ENCODE measurements around the gene TPRG1.

The TPRG1 gene

GRCh38 chr3:189304465-189305351 lies 132.9 kb downstream of the TPRG1 start:
- peaks cover 6% of the 10 kb centered on the region for H3K4me1 ChIP-seq
- no peak overlapping the region for H3K27ac ChIP-seq
- H3K79me2 ChIP-seq = no peaks in the 10 kb centered on the region
- no peak overlapping the region for H3K9ac ChIP-seq
- no peak for TF ChIP-seq CTCF (IDR thresholded peaks at IDR 0.05)
- H3K9me3 ChIP-seq (ENCODE audit: control insufficient read depth, low read length) = no peaks in the 10 kb centered on the region
- H3K27me3 ChIP-seq (ENCODE audit: control insufficient read depth, insufficient read depth, low read length) = no peaks in the 10 kb centered on the region
- no peak overlapping the region for H2AFZ ChIP-seq
- no peak overlapping the region for H3K4me2 ChIP-seq (ENCODE audit: low read length)
- H3K4me3 ChIP-seq (ENCODE audit: low read depth, low read length) = no peak overlapping the region
- no peaks in the 10 kb centered on the region for H3K36me3 ChIP-seq (ENCODE audit: control insufficient read depth, insufficient read depth, low read length)

DNA sequence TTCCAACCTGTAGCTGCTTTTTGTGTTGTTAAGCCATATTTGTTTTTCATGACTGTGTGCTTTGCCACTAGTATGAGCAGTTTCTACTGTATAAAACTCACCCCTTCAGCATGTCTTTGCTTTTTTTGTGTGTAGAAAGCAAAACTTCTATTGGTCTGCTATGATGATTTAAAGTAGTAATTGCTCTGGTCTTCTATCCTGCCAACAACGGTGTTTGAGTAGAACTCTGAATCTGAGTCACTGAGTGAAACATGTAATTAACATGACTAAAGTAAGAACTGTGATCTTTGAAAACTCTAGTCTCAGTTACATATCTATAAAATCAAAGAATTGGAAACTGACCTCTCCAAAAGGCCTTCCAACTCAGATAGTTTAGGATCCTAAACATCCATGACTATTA lies 133.6 kb downstream of the TPRG1 start:
- no peak overlapping the region for H3K9ac ChIP-seq
- H3K79me2 ChIP-seq = no peaks in the 10 kb centered on the region
- TF ChIP-seq CTCF (IDR thresholded peaks at IDR 0.05) = no peak
- H3K36me3 ChIP-seq (ENCODE audit: control insufficient read depth, insufficient read depth, low read length) = no peaks in the 10 kb centered on the region
- H3K27ac ChIP-seq = no peak overlapping the region
- no peak overlapping the region for H2AFZ ChIP-seq
- H3K4me3 ChIP-seq (ENCODE audit: low read depth, low read length) = no peak overlapping the region
- no peak overlapping the region for H3K4me2 ChIP-seq (ENCODE audit: low read length)
- no peaks in the 10 kb centered on the region for H3K27me3 ChIP-seq (ENCODE audit: control insufficient read depth, insufficient read depth, low read length)
- peaks cover 6% of the 10 kb centered on the region for H3K4me1 ChIP-seq
- no peaks in the 10 kb centered on the region for H3K9me3 ChIP-seq (ENCODE audit: control insufficient read depth, low read length)

GRCh38 chr3:189307963-189308362 lies 136.2 kb downstream of the TPRG1 start:
- Histone ChIP-seq H3K4me1 (peaks cover 6% of the 10 kb centered on the region), H3K27me3 (ENCODE audit: control insufficient read depth, insufficient read depth, low read length) (no peaks in the 10 kb centered on the region), H3K9ac (no peak overlapping the region), H2AFZ (no peak overlapping the region), H3K79me2 (no peaks in the 10 kb centered on the region), H3K4me2 (ENCODE audit: low read length) (no peak overlapping the region), H3K4me3 (ENCODE audit: low read depth, low read length) (no peak overlapping the region), H3K36me3 (ENCODE audit: control insufficient read depth, insufficient read depth, low read length) (no peaks in the 10 kb centered on the region), H3K27ac (no peak overlapping the region), H3K9me3 (ENCODE audit: control insufficient read depth, low read length) (no peaks in the 10 kb centered on the region)
- TF ChIP-seq CTCF (IDR thresholded peaks at IDR 0.05) = no peak

- no peak overlapping the region for H3K27ac ChIP-seq
- no peak overlapping the region for H3K4me2 ChIP-seq (ENCODE audit: low read length)
- H3K27me3 ChIP-seq (ENCODE audit: control insufficient read depth, insufficient read depth, low read length) = no peaks in the 10 kb centered on the region
- H3K79me2 ChIP-seq = no peaks in the 10 kb centered on the region
- H3K36me3 ChIP-seq (ENCODE audit: control insufficient read depth, insufficient read depth, low read length) = no peaks in the 10 kb centered on the region
- H3K4me1 ChIP-seq = peaks cover 6% of the 10 kb centered on the region
- H3K4me3 ChIP-seq (ENCODE audit: low read depth, low read length) = no peak overlapping the region
- H3K9ac ChIP-seq = no peak overlapping the region
- H3K9me3 ChIP-seq (ENCODE audit: control insufficient read depth, low read length) = no peaks in the 10 kb centered on the region
- no peak overlapping the region for H2AFZ ChIP-seq
- no peak for TF ChIP-seq CTCF (IDR thresholded peaks at IDR 0.05)
These were observed 136.8 kb downstream of the TPRG1 start for GRCh38 chr3:189308608-189309007.

All from parathyroid adenoma (tissue), 2 donors.